HepG2 (cell line): ENCODE measurements around the gene OFD1. TPM values are rescaled to one million over a fixed set of nuclear protein-coding genes. Genes with fewer than 3 reads are reported as not detected.

Source experiments
- ATAC-seq: fragments of 200-7000 bp; cut with Tn5 transposase; 3 replicates; pipeline ENCODE4 v1.9.1; 2020; ENCODE audit warnings: mild to moderate bottlenecking, moderate library complexity
- BruUV-seq: library from RNA; stranded (reverse); fragments of 400-500 nt; replicated peaks from 2 replicates; lab custom pipeline; 2021; lab: Mats Ljungman, UMichigan
- CTCF ChIA-PET: fragments of 300-600 bp; formaldehyde crosslinking; extraction: SDS; loops from one replicate; lab custom pipeline; 2021; ENCODE audit warnings: low total read pairs, inconsistent platforms, low intra/inter-chr PET ratio; lab: Yijun Ruan, JAX
- POLR2A ChIA-PET: fragments of 350-600 bp; sonication (Branson Sonifier 250); formaldehyde crosslinking; loops from one replicate; lab custom pipeline; 2020; ENCODE audit warnings: antibody characterized with exemption, inconsistent platforms; lab: Yijun Ruan, JAX
- DNase-seq: peaks from one replicate; pipeline ENCODE4 v3.0.0-alpha.2; 2015; ENCODE audit warnings: low spot score
- FAIRE-seq: peaks from 3 replicates; lab custom pipeline; 2011; peaks lifted over from hg19 to GRCh38; lab: Jason Lieb, UNC
- H2AFZ ChIP-seq: one replicate; pipeline ENCODE4 v1.6.1; 2011; ENCODE audit warnings: low read length, inconsistent platforms
- H3K27ac ChIP-seq: fragments of 300-600 bp; 3 replicates; pipeline ENCODE4 v1.8.0; 2011; ENCODE audit warnings: mixed run types, mild to moderate bottlenecking, mixed read lengths, low read length, inconsistent platforms; ENCODE audit not compliant: insufficient read depth; ENCODE audit errors: extremely low read length
- H3K27me3 ChIP-seq, 2 experiments: fragments of 200-600 bp in 1 of 2; 2 replicates in 1 of 2; 3 replicates in 1 of 2; pipeline versions ENCODE4 v1.6.0 to v1.8.0; 2011; ENCODE audit warnings: low read length in 2 of 2, mild to moderate bottlenecking in 2 of 2, moderate library complexity in 2 of 2, inconsistent platforms in 1 of 2; ENCODE audit not compliant: insufficient read depth in 2 of 2, control insufficient read depth in 1 of 2
- H3K36me3 ChIP-seq, 2 experiments: fragments of 200-600 bp in 1 of 2; replicated peaks in 1 of 2; 2 replicates in 1 of 2; 3 replicates in 1 of 2; pipeline versions ENCODE4 v1.5.1 to v1.8.0; 2011; ENCODE audit warnings: low read length in 2 of 2, inconsistent platforms in 1 of 2; ENCODE audit not compliant: insufficient read depth in 2 of 2, control insufficient read depth in 1 of 2
- H3K4me1 ChIP-seq: 2 replicates; pipeline ENCODE4 v1.5.1; 2012; ENCODE audit warnings: low read length, inconsistent platforms; ENCODE audit not compliant: insufficient read depth
- H3K4me2 ChIP-seq: 2 replicates; pipeline ENCODE4 v1.6.0; 2011; ENCODE audit warnings: low read depth, low read length, inconsistent platforms
- H3K4me3 ChIP-seq, 3 experiments: fragments of 200-600 bp in 1 of 3; sonication (generic), shearing (Covaris generic) in 1 of 3; replicated peaks in 1 of 3; 2 replicates each; pipeline ENCODE4 v1.5.1; 2011 to 2016; ENCODE audit warnings: low read length in 3 of 3, inconsistent platforms in 2 of 3, low read depth in 2 of 3, mild to moderate bottlenecking in 2 of 3, control low read depth in 1 of 3, mixed read lengths in 1 of 3; ENCODE audit not compliant: insufficient read depth in 1 of 3
- H3K79me2 ChIP-seq: one replicate; pipeline ENCODE4 v1.6.1; 2011; ENCODE audit warnings: low read length, inconsistent platforms; ENCODE audit not compliant: insufficient read depth
- H3K9ac ChIP-seq: 2 replicates; pipeline ENCODE4 v1.6.0; 2011; ENCODE audit warnings: mild to moderate bottlenecking, low read depth, low read length, inconsistent platforms; ENCODE audit not compliant: insufficient read depth
- H3K9me3 ChIP-seq: 2 replicates; pipeline ENCODE4 v1.5.1; 2012; ENCODE audit warnings: mild to moderate bottlenecking, low read length
- H4K20me1 ChIP-seq: 2 replicates; pipeline ENCODE4 v1.6.0; 2011; ENCODE audit warnings: inconsistent platforms, mild to moderate bottlenecking, low read length, moderate library complexity; ENCODE audit not compliant: insufficient read depth
- RERE ChIP-seq: IDR thresholded peaks from 2 replicates; pipeline ENCODE4 v1.6.1; 2016; ENCODE audit warnings: low read depth, missing genetic modification reagents, missing compliant biosample characterization
- REXO4 ChIP-seq: sonication (generic); formaldehyde crosslinking; IDR thresholded peaks from 2 replicates; pipeline ENCODE4 v1.8.0; 2022; ENCODE audit warnings: missing genetic modification reagents, mild to moderate bottlenecking, borderline replicate concordance
- SKI ChIP-seq: fragments of 450-650 bp; IDR thresholded peaks from one replicate; pipeline ENCODE4 v1.6.1; 2018; ENCODE audit warnings: mild to moderate bottlenecking; ENCODE audit not compliant: partially characterized antibody
- SMAD9 ChIP-seq: sonication (generic); formaldehyde crosslinking; IDR thresholded peaks from 2 replicates; pipeline ENCODE4 v1.5.1; 2020; ENCODE audit warnings: mild to moderate bottlenecking, missing genetic modification reagents
- ZFP82 ChIP-seq: sonication (generic); formaldehyde crosslinking; IDR thresholded peaks from 2 replicates; pipeline ENCODE4 v1.5.1; 2020; ENCODE audit warnings: mild to moderate bottlenecking, missing genetic modification reagents, borderline replicate concordance
- ZNF180 ChIP-seq: sonication (generic); formaldehyde crosslinking; IDR thresholded peaks from 2 replicates; pipeline ENCODE4 v1.4.0; 2020; ENCODE audit warnings: low read depth, missing genetic modification reagents, borderline replicate concordance
- WGBS: methylation state at CpG from one replicate; pipeline ENCODE4 v1.1.6; 2017; ENCODE audit warnings: low lambda C conversion rate; 5-methylcytosine and 5-hydroxymethylcytosine counted together
- in situ Hi-C: cut with HindIII; loops from 2 replicates; pipeline ENCODE4 v1.10.0; 2017; ENCODE audit warnings: low pct_unique_long_range_greater_than_20kb; ENCODE audit not compliant: extremely low pct_ligation_motif_present
- intact Hi-C: fragments of 100-400 bp; cut with micrococcal nuclease; formaldehyde crosslinking; loops from one replicate; pipeline ENCODE4 v1.10.0; 2022; ENCODE audit not compliant: unreplicated experiment
- polyA plus RNA-seq, 8 experiments: library from polyadenylated mRNA; depleted of rRNA in 3 of 8; stranded (reverse) in 7 of 8; unstranded in 1 of 8; fragments of >200 nt; fragmentation: Illumina TruSeq in 4 of 8; extraction: Trizol in 4 of 8; gene quantifications; 2 replicates each; pipeline versions ENCODE4 v1.2.1 to v1.2.3, GENCODE V29; 2011 to 2016; ENCODE audit warnings: low read depth in 4 of 8, missing spikeins in 1 of 8, mixed read lengths in 1 of 8; ENCODE audit not compliant: insufficient read depth in 1 of 8
- total RNA-seq, 5 experiments: library from RNA; depleted of rRNA; stranded (reverse); fragments of >200 nt; fragmentation: Illumina TruSeq; extraction: Trizol; gene quantifications; 2 replicates each; pipeline ENCODE4 v1.2.3, GENCODE V29; 2016; ENCODE audit warnings: low read depth in 1 of 5
- TF ChIP-seq, protein P1 (sequence below): sonication (generic); formaldehyde crosslinking; IDR thresholded peaks from 2 replicates; pipeline ENCODE4 v1.4.0; 2020; ENCODE audit warnings: mild to moderate bottlenecking, missing genetic modification reagents
- TF ChIP-seq, protein P2 (sequence below): sonication (generic); formaldehyde crosslinking; conservative IDR thresholded peaks from 2 replicates; pipeline ENCODE4 v1.4.0; 2020; ENCODE audit warnings: missing genetic modification reagents

The OFD1 gene
- total and polyA plus RNA-seq, 2 of the 13 experiments (the other 11 are each of a cell fraction or from before 2014, with no cell fraction given): 14.9 to 16.4 TPM

DNA sequence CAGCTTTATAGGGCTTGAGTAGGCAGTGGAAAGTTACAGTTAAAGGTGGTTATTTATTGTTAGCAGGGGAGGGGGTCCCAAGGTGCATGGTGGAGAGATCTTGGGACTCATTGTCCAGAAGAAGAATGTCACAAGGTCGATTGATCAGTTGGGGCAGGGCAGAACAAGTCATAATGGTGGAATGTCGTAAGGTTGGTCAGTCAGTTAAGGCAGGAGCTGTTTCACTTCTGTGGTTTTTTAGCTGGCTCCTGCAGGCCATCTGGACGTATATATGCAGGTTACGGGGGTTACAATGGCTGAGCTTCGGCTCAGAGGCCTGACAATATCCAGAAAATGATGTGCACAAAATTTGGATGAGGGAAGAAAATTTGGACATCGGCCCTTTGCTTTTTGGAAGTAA, 7.1 kb downstream of the OFD1 start:
- H3K36me3 ChIP-seq: peaks cover 0 to 7% of the 10 kb centered on the region in 2 experiments; a peak in 1 of 5 replicates
- ChIA-PET POLR2A (no interaction called here), CTCF (no interaction called here)
- no peak for TF ChIP-seq SMAD9 (CRISPR knock-in tag)
- TF ChIP-seq ZFP82 (CRISPR knock-in tag): no peak
- TF ChIP-seq SKI: no peak
- no peak for TF ChIP-seq REXO4 (CRISPR knock-in tag)
- no peak for TF ChIP-seq ZNF180 (CRISPR knock-in tag)
- TF ChIP-seq, protein P1, sequence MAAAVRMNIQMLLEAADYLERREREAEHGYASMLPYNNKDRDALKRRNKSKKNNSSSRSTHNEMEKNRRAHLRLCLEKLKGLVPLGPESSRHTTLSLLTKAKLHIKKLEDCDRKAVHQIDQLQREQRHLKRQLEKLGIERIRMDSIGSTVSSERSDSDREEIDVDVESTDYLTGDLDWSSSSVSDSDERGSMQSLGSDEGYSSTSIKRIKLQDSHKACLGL: no peak
- no peak for FAIRE-seq
- 77% methylated on average over 4 of the region's 6 CpGs for WGBS
- no peak for ATAC-seq
- peaks cover 9% of the 10 kb centered on the region; the same call in 1 of the 2 replicates for H3K4me1 ChIP-seq
- no peak overlapping the region for H3K27ac ChIP-seq
- H3K4me3 ChIP-seq: no peak overlapping the region
- BruUV-seq: no TSS peak
- no peaks in the 10 kb centered on the region for H3K79me2 ChIP-seq
- no peak for DNase-seq
- no peaks in the 10 kb centered on the region for H3K9me3 ChIP-seq
- no peaks in the 10 kb centered on the region for H4K20me1 ChIP-seq
- in situ Hi-C loops (no loop called here), intact Hi-C loops (no loop called here)
- no peak overlapping the region for H3K4me2 ChIP-seq
- no peaks in the 10 kb centered on the region for H3K27me3 ChIP-seq
- H2AFZ ChIP-seq: no peak overlapping the region
- no peak overlapping the region for H3K9ac ChIP-seq

- H4K20me1 ChIP-seq: no peaks in the 10 kb centered on the region
- peaks cover 9% of the 10 kb centered on the region; the same call in 1 of the 2 replicates for H3K4me1 ChIP-seq
- FAIRE-seq (no peak), DNase-seq (peak; percentile 21), ATAC-seq (no peak)
- H3K4me2 ChIP-seq: no peak overlapping the region
- H3K36me3 ChIP-seq: peaks cover 0 to 7% of the 10 kb centered on the region in 2 experiments; a peak in 1 of 5 replicates
- in situ Hi-C loops (no loop called here), intact Hi-C loops (no loop called here)
- no peaks in the 10 kb centered on the region for H3K9me3 ChIP-seq
- no peaks in the 10 kb centered on the region for H3K27me3 ChIP-seq
- no TSS peak for BruUV-seq
- H3K79me2 ChIP-seq: no peaks in the 10 kb centered on the region
- ChIA-PET CTCF (no interaction called here), POLR2A (interaction anchor here (1.0 kb wide), 1 partner anchor 8 kb away, joined by 4 read pairs; the partner anchor contains the start of genes OFD1 and TRAPPC2)
- H3K27ac ChIP-seq: no peak overlapping the region
- H3K4me3 ChIP-seq: no peak overlapping the region
- WGBS: 75% methylated on average over 4 of the region's 13 CpGs
- no peak overlapping the region for H3K9ac ChIP-seq
- no peak overlapping the region for H2AFZ ChIP-seq
- TF ChIP-seq, protein P2, sequence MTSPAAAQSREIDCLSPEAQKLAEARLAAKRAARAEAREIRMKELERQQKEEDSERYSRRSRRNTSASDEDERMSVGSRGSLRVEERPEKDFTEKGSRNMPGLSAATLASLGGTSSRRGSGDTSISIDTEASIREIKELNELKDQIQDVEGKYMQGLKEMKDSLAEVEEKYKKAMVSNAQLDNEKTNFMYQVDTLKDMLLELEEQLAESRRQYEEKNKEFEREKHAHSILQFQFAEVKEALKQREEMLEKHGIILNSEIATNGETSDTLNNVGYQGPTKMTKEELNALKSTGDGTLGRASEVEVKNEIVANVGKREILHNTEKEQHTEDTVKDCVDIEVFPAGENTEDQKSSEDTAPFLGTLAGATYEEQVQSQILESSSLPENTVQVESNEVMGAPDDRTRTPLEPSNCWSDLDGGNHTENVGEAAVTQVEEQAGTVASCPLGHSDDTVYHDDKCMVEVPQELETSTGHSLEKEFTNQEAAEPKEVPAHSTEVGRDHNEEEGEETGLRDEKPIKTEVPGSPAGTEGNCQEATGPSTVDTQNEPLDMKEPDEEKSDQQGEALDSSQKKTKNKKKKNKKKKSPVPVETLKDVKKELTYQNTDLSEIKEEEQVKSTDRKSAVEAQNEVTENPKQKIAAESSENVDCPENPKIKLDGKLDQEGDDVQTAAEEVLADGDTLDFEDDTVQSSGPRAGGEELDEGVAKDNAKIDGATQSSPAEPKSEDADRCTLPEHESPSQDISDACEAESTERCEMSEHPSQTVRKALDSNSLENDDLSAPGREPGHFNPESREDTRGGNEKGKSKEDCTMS: no peak
- no peak for TF ChIP-seq RERE
Measured at GRCh38 chrX:13742397-13743176, 8.0 kb downstream of the OFD1 start.
